Stimulated activated naive B cell treated with anti-CD40 and anti-IgM and Interleukin-4, amounts not matched to agents 10 μg/mL and 1 μg/mL and 100 μg/mL, for 72 hours (primary cell): ENCODE results near the gene AZIN2.
"Not testable (repeated sequence)": the region's sequence is repeated elsewhere in the genome, so short reads cannot be mapped to it uniquely, and the experiment has no call there.

Experiments
- ATAC-seq, 2 donors: fragments of 150-1000 bp; cut with Tn5 transposase; replicated peaks; 2 replicates each; pipeline ENCODE4 v1.10.0; 2021; ENCODE audit warnings: moderate library complexity in 1 of 2
- DNase-seq: peaks from one replicate; pipeline ENCODE4 v3.0.0; 2021
- H3K27ac Mint-ChIP-seq: one replicate; pipeline ENCODE4 v1.8.0; 2022; ENCODE audit warnings: mild to moderate bottlenecking, mixed read lengths
- H3K27me3 Mint-ChIP-seq, 2 donors: one replicate each; pipeline ENCODE4 v1.8.0; 2022; ENCODE audit warnings: mixed read lengths in 2 of 2
- H3K36me3 Mint-ChIP-seq, 2 donors: one replicate each; pipeline ENCODE4 v1.8.0; 2022; ENCODE audit warnings: mixed read lengths in 2 of 2, mild to moderate bottlenecking in 1 of 2
- H3K4me1 Mint-ChIP-seq, 2 donors: one replicate each; pipeline ENCODE4 v1.8.0; 2022; ENCODE audit warnings: mixed read lengths in 2 of 2, mild to moderate bottlenecking in 1 of 2
- H3K4me3 Mint-ChIP-seq, 2 donors: one replicate each; pipeline ENCODE4 v1.8.0; 2022; ENCODE audit warnings: mild to moderate bottlenecking in 2 of 2, mixed read lengths in 2 of 2, moderate library complexity in 1 of 2
- H3K9me3 Mint-ChIP-seq, 2 donors: one replicate each; pipeline ENCODE4 v1.8.0; 2022; ENCODE audit warnings: mixed read lengths in 2 of 2, mild to moderate bottlenecking in 1 of 2

AZIN2 gene

GRCh38 chr1:33047839-33048305, 33.1 kb upstream of the AZIN2 start:
- H3K27me3 Mint-ChIP-seq: peaks cover 6 to 18% of the 10 kb centered on the region in 2 donors
- peaks cover 2 to 4% of the 10 kb centered on the region in 2 donors for H3K9me3 Mint-ChIP-seq
- peaks cover 2 to 4% of the 10 kb centered on the region in 2 donors for H3K36me3 Mint-ChIP-seq
- no peak overlapping the region for H3K27ac Mint-ChIP-seq
- DNase-seq: no peak
- peaks cover 9 to 11% of the 10 kb centered on the region in 2 donors for H3K4me1 Mint-ChIP-seq
- no peak overlapping the region for H3K4me3 Mint-ChIP-seq
- ATAC-seq: no peak

- peaks cover 9 to 11% of the 10 kb centered on the region in 2 donors for H3K4me1 Mint-ChIP-seq
Measured at GRCh38 chr1:33048426-33048825, 32.5 kb upstream of the AZIN2 start.

GRCh38 chr1:33049371-33049770, 31.6 kb upstream of the AZIN2 start:
- H3K27me3 Mint-ChIP-seq: peaks cover 6 to 13% of the 10 kb centered on the region in 2 donors
- ATAC-seq (peak; percentile 41 to 54), DNase-seq (no peak)
- no peak overlapping the region for H3K27ac Mint-ChIP-seq
- peaks cover 2 to 4% of the 10 kb centered on the region in 2 donors for H3K36me3 Mint-ChIP-seq
- H3K9me3 Mint-ChIP-seq: peaks cover 2 to 4% of the 10 kb centered on the region in 2 donors
- H3K4me3 Mint-ChIP-seq: no peak overlapping the region
- peaks cover 9 to 11% of the 10 kb centered on the region in 2 donors for H3K4me1 Mint-ChIP-seq

More at GRCh38 chr1:33048426-33048825, 32.5 kb upstream of the AZIN2 start:
- DNase-seq (no peak), ATAC-seq (peak; percentile 34 to 36)
- no peak overlapping the region for H3K27ac Mint-ChIP-seq
- peaks cover 2 to 4% of the 10 kb centered on the region in 2 donors for H3K9me3 Mint-ChIP-seq
- H3K27me3 Mint-ChIP-seq: peaks cover 6 to 18% of the 10 kb centered on the region in 2 donors
- peaks cover 2 to 4% of the 10 kb centered on the region in 2 donors for H3K36me3 Mint-ChIP-seq
- no peak overlapping the region for H3K4me3 Mint-ChIP-seq

- Mint-ChIP-seq H3K27me3 (peaks cover 6 to 13% of the 10 kb centered on the region in 2 donors), H3K4me3 (peak overlapping the region in 1 of 2 donors; percentile 31), H3K4me1 (peaks cover 14 to 18% of the 10 kb centered on the region in 2 donors), H3K36me3 (peaks cover 2 to 4% of the 10 kb centered on the region in 2 donors), H3K27ac (no peak overlapping the region), H3K9me3 (peaks cover 2 to 4% of the 10 kb centered on the region in 2 donors)
- no peak for DNase-seq
- ATAC-seq: peak; percentile 48 to 50
Measured at GRCh38 chr1:33050221-33051076, 30.5 kb upstream of the AZIN2 start.

- Mint-ChIP-seq H3K27ac (no peak overlapping the region), H3K27me3 (peaks cover 4 to 5% of the 10 kb centered on the region in 2 donors), H3K36me3 (peaks cover 5 to 9% of the 10 kb centered on the region in 2 donors), H3K9me3 (peaks cover 7 to 9% of the 10 kb centered on the region in 2 donors), H3K4me3 (no peak overlapping the region), H3K4me1 (peaks cover 14 to 29% of the 10 kb centered on the region in 2 donors)
- DNase-seq: no peak
- ATAC-seq: peak; percentile 30 to 45
Measured at GRCh38 chr1:33055210-33056008, 25.5 kb upstream of the AZIN2 start.

- H3K4me3 Mint-ChIP-seq: no peak overlapping the region
- no peak overlapping the region for H3K27ac Mint-ChIP-seq
- no peak for ATAC-seq
- no peaks in the 10 kb centered on the region for H3K27me3 Mint-ChIP-seq
- peaks cover 5 to 6% of the 10 kb centered on the region in 2 donors for H3K9me3 Mint-ChIP-seq
- DNase-seq: no peak
- H3K4me1 Mint-ChIP-seq: peaks cover 15 to 25% of the 10 kb centered on the region in 2 donors
- H3K36me3 Mint-ChIP-seq: peaks cover 3 to 5% of the 10 kb centered on the region in 2 donors
Measured at GRCh38 chr1:33056426-33056825, 24.5 kb upstream of the AZIN2 start.

- Mint-ChIP-seq H3K27ac (no peak overlapping the region), H3K9me3 (peaks cover 8 to 9% of the 10 kb centered on the region in 2 donors), H3K4me3 (no peak overlapping the region), H3K27me3 (no peaks in the 10 kb centered on the region), H3K4me1 (peaks cover 18 to 25% of the 10 kb centered on the region in 2 donors), H3K36me3 (peaks cover 3 to 9% of the 10 kb centered on the region in 2 donors)
- ATAC-seq (peak; percentile 27 to 34), DNase-seq (no peak)
Measured at GRCh38 chr1:33057095-33057494, 23.9 kb upstream of the AZIN2 start.

GRCh38 chr1:33060579-33061083, 20.3 kb upstream of the AZIN2 start:
- no peak for DNase-seq
- Mint-ChIP-seq H3K4me1 (peaks cover 11 to 16% of the 10 kb centered on the region in 2 donors), H3K4me3 (no peak overlapping the region), H3K27ac (no peak overlapping the region), H3K36me3 (peaks cover 6 to 30% of the 10 kb centered on the region in 2 donors), H3K9me3 (peaks cover 28 to 35% of the 10 kb centered on the region in 2 donors), H3K27me3 (peaks cover 0 to 5% of the 10 kb centered on the region in 2 donors)
- ATAC-seq: no peak

- no peak overlapping the region for H3K4me3 Mint-ChIP-seq
- H3K27ac Mint-ChIP-seq: no peak overlapping the region
- H3K9me3 Mint-ChIP-seq: peaks cover 29 to 37% of the 10 kb centered on the region in 2 donors
- H3K4me1 Mint-ChIP-seq: peaks cover 11 to 14% of the 10 kb centered on the region in 2 donors
- H3K36me3 Mint-ChIP-seq: peaks cover 6 to 32% of the 10 kb centered on the region in 2 donors
- no peak for DNase-seq
- peaks cover 0 to 5% of the 10 kb centered on the region in 2 donors for H3K27me3 Mint-ChIP-seq
- no peak for ATAC-seq
Measured at GRCh38 chr1:33061834-33062233, 19.1 kb upstream of the AZIN2 start.

- Mint-ChIP-seq H3K9me3 (peaks cover 31 to 40% of the 10 kb centered on the region in 2 donors), H3K36me3 (peaks cover 3 to 33% of the 10 kb centered on the region in 2 donors)
Measured at GRCh38 chr1:33064284-33064683, 16.7 kb upstream of the AZIN2 start.

GRCh38 chr1:33065301-33065700, 15.7 kb upstream of the AZIN2 start:
- Mint-ChIP-seq H3K4me3 (no peak overlapping the region), H3K4me1 (peaks cover 7 to 8% of the 10 kb centered on the region in 2 donors)

More at GRCh38 chr1:33064284-33064683, 16.7 kb upstream of the AZIN2 start:
- not testable (repeated sequence) for H3K4me3 Mint-ChIP-seq, H3K4me1 Mint-ChIP-seq, ATAC-seq, DNase-seq, H3K27ac Mint-ChIP-seq
- H3K27me3 Mint-ChIP-seq: peaks cover 8 to 12% of the 10 kb centered on the region in 2 donors

GRCh38 chr1:33066477-33066876, 14.5 kb upstream of the AZIN2 start:
- peaks cover 37 to 50% of the 10 kb centered on the region in 2 donors for H3K9me3 Mint-ChIP-seq
- peaks cover 8 to 12% of the 10 kb centered on the region in 2 donors for H3K27me3 Mint-ChIP-seq
- ATAC-seq, DNase-seq, H3K4me3 Mint-ChIP-seq, H3K27ac Mint-ChIP-seq: not testable (repeated sequence)
- peaks cover 7 to 13% of the 10 kb centered on the region in 2 donors for H3K4me1 Mint-ChIP-seq
- H3K36me3 Mint-ChIP-seq: peaks cover 3 to 33% of the 10 kb centered on the region in 2 donors

More at GRCh38 chr1:33065301-33065700, 15.7 kb upstream of the AZIN2 start:
- Mint-ChIP-seq H3K27me3 (peaks cover 8 to 12% of the 10 kb centered on the region in 2 donors), H3K27ac (no peak overlapping the region), H3K9me3 (peaks cover 33 to 44% of the 10 kb centered on the region in 2 donors), H3K36me3 (peaks cover 3 to 33% of the 10 kb centered on the region in 2 donors)
- DNase-seq (no peak), ATAC-seq (no peak)

GRCh38 chr1:33068108-33068507, 12.8 kb upstream of the AZIN2 start:
- Mint-ChIP-seq H3K9me3 (peaks cover 30 to 39% of the 10 kb centered on the region in 2 donors), H3K4me1 (peaks cover 5 to 13% of the 10 kb centered on the region in 2 donors), H3K36me3 (peaks cover 2 to 24% of the 10 kb centered on the region in 2 donors), H3K27me3 (peaks cover 8 to 12% of the 10 kb centered on the region in 2 donors)
- not testable (repeated sequence) for DNase-seq, H3K4me3 Mint-ChIP-seq, ATAC-seq, H3K27ac Mint-ChIP-seq
